BE2C (cell line): ENCODE data around the gene IQCF5.

Experiments used
- DNase-seq: peaks from one replicate; pipeline ENCODE4 v3.0.0-alpha.2; 2020
- H3K27me3 ChIP-seq: fragments of 250-450 bp; sonication (Bioruptor Pico); 2 replicates; pipeline ENCODE4 v1.5.1; 2020; ENCODE audit warnings: mild to moderate bottlenecking
- H3K36me3 ChIP-seq: fragments of 250-450 bp; sonication (Bioruptor Pico); 2 replicates; pipeline ENCODE4 v1.5.1; 2020; ENCODE audit warnings: mild to moderate bottlenecking
- H3K4me1 ChIP-seq: fragments of 250-450 bp; sonication (Bioruptor Pico); 2 replicates; pipeline ENCODE4 v1.5.1; 2020
- H3K4me3 ChIP-seq: 2 replicates; pipeline ENCODE4 v1.5.1; 2011; ENCODE audit warnings: low read depth, low read length
- H3K9me3 ChIP-seq: fragments of 250-450 bp; sonication (Bioruptor Pico); 2 replicates; pipeline ENCODE4 v1.5.1; 2020
- CTCF ChIP-seq: IDR thresholded peaks from 2 replicates; pipeline ENCODE4 v1.5.1; 2012; ENCODE audit warnings: mild to moderate bottlenecking, low read depth, low read length

The IQCF5 gene

GRCh38 chr3:51828297-51828696, 47.1 kb downstream of the IQCF5 start:
- H3K4me3 ChIP-seq: no peak overlapping the region
- TF ChIP-seq CTCF: no peak
- H3K4me1 ChIP-seq: no peaks in the 10 kb centered on the region
- no peaks in the 10 kb centered on the region for H3K27me3 ChIP-seq
- H3K36me3 ChIP-seq: no peaks in the 10 kb centered on the region
- no peak for DNase-seq
- H3K9me3 ChIP-seq: no peaks in the 10 kb centered on the region
